KOPT-K1 (cell line): Measurements from ENCODE around the gene ARID3A.

Experiments used
- H3K27ac ChIP-seq: fragments of 200-600 bp; sonication (generic); 2 replicates; pipeline ENCODE4 v1.5.1; 2016; ENCODE audit warnings: antibody characterized with exemption, mild to moderate bottlenecking, low read depth, low read length; ENCODE audit not compliant: poor library complexity, severe bottlenecking
- H3K36me3 ChIP-seq: fragments of 200-600 bp; sonication (generic); 2 replicates; pipeline ENCODE4 v1.5.1; 2017; ENCODE audit warnings: antibody characterized with exemption, mild to moderate bottlenecking, low read length, moderate library complexity; ENCODE audit not compliant: insufficient read depth
- H3K9me3 ChIP-seq: fragments of 200-600 bp; sonication (generic); 2 replicates; pipeline ENCODE4 v1.5.1; 2017; ENCODE audit warnings: antibody characterized with exemption, low read length, mild to moderate bottlenecking; ENCODE audit not compliant: insufficient read depth, poor library complexity, severe bottlenecking

Gene ARID3A

DNA sequence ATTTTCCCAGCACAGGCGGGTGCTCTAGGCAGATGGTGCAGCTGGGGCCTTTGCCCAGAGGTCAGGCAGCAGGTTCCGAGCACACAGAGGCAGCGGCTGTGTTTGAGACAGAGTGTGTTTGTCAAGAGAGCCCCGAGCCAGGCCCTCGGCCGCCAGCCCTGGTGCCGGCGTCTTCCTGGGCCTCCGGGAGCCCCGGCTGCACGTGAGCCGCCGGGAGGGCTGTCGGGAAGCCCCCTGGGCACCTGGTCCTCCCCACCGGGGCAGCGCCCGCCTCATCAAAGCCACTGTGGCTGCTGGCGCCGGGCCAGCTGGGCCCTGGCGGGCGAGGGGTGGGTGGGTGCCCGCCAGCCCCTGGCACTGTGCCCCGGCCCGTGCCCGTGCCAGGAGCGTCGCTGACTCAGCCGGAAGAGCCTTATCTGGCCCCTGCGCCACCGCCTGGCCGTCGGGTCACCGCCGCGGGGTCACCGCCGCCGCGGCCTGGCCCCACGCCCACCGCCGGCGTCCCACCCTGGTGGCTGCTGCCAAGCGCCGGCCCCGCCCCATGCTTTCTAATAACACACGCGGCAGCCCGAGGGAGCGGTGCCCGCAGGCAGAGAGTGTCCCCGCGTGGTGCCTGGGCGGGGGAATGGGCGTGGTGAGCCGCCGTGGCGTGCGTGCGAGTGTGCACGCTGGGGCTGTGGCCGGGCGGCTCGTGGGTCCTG is 14.9 kb downstream of the ARID3A start:
- Histone ChIP-seq H3K36me3 (no peaks in the 10 kb centered on the region), H3K9me3 (no peaks in the 10 kb centered on the region), H3K27ac (no peak overlapping the region)

DNA sequence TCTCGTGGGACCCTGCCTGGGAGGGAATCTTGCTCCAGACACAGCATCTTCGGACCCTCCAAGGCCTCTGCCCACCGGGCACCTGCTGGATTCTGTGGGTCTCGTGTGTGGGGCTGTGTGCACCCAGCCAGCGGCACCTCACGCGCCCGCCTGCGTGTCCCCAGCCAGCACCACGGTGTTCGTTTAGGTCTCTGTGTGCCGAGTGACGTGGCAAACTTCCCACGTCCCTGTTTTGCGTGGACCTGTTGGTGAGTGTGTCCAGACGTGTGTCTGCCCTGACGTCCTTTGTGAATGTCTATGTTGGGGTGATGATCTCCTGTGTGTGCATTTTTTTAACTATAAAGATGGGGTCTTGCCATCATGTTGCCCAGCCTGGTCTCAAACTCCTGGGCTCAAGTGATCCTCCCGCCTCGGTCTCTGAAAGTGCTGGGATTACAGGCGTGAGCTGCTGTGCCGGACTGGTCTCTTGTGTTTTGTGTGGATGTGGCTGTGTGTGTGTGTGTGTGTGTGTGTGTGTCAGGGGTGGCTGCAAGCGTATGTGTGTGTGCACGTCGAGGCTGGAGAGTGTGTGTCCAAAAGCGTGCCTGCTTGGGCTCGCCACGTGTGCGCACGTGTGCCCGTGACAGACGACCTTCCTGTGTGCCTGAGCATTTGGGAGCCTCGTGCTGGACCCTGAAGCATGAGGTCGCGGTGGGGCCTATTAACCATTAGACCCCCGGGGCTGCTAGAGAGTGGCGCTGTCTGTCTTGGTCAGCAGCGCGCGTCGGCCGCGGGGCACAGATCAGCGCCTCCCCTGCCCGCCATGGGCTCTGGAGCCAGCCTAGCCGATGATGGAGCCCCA is 15.7 kb downstream of the ARID3A start:
- Histone ChIP-seq H3K36me3 (no peaks in the 10 kb centered on the region), H3K9me3 (no peaks in the 10 kb centered on the region), H3K27ac (no peak overlapping the region)

DNA sequence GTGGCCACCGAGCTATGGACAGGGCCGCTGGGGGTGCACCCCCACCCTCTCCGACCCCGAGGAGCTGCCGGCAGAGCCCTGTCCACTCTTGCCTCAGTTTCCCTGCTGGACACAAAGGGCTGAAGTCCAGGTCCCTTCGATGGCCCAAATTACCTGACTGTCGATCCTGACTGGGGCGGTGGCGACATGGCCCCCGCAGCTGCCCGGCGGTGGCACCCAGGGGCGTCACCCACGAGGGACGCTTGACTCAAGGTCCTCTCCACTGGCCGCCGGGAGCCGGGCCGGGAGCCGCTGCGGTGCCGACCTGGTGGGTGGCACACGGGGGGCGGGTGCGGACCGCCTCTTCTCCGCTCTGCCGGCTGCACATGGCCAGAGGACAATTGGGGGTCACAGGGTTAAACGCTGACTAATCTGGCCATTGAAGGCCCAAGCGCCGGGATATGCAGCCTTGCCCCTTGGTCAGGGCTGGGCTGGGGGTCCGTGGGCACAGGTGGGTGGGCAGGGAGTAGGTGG is 16.4 kb downstream of the ARID3A start:
- Histone ChIP-seq H3K27ac (no peak overlapping the region), H3K36me3 (no peaks in the 10 kb centered on the region), H3K9me3 (no peaks in the 10 kb centered on the region)

DNA sequence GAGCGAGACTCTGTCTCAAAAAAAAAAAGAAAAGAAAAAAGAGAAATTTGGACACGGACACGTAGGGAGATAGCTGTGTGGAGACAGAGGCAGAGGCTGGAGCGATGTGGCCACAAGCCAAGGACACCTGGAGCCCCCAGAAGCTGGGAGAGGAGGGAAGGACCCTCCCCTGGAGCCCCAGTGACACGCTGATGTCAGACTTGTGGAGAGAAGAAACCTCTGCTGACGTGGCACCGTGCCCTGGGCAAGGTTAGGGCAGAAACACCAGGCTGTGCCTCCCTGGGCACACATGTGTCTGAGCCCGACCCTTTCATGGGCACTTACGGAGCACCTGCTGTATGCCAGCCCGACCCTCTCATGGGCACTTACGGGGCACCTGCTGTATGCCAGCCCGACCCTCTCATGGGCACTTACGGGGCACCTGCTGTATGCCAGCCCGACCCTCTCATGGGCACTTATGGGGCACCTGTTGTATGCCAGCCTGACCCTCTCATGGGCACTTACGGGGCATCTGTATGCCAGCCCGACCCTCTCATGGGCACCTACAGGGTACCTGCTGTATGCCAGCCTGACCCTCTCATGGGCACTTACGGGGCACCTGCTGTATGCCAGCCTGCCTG is 17.8 kb downstream of the ARID3A start:
- Histone ChIP-seq H3K27ac (no peak overlapping the region), H3K36me3 (no peaks in the 10 kb centered on the region), H3K9me3 (no peaks in the 10 kb centered on the region)

DNA sequence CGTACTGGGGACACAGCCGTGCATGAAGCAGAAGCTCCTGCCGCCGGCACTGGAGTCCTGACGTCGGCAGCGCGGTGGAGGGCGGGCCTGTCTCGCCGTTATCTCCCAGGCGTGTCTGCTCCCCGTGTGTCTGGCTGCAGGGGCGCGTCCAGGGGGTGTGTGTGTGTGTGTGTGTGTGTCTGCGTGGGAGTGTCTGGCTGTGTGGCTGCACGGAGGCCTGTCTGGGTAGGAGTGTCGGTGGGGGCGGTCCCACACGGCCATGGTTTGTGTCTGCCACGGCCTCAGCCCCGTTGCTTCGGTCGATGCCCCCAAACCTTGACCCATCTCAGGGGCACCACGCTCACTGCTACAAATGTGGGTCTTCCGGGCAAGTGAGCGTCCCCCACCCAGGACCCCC is 18.3 kb downstream of the ARID3A start:
- no peaks in the 10 kb centered on the region for H3K36me3 ChIP-seq
- H3K27ac ChIP-seq = no peak overlapping the region
- H3K9me3 ChIP-seq = no peaks in the 10 kb centered on the region

DNA sequence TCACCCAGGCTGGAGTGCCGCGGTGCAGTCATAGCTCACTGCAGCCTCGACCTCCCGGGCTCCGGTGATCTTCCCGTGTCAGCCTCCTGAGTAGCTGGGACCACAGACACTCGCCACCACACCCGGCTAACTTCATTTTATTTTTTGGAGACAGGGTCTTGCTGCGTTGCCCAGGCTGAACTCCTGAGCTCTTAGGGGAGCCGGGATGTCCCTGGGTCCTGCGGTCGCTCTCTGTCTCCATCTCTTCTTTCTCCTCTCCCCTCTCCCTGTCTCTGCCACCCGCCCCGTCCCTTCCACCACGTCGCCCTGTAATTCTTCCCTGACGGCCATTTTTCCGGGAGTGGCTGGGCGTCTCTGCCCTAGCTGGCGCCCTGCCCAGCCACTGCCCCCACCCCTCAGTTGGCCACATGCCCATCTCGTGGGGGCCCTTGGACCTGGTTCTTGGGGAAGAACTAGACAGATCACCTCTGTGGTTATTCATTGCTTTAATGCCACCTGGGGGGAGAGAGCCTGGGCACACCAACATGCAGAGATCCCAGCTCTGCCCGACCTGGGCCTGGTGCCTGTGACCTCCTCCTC is 18.9 kb downstream of the ARID3A start:
- H3K9me3 ChIP-seq = no peaks in the 10 kb centered on the region
- no peaks in the 10 kb centered on the region for H3K36me3 ChIP-seq
- H3K27ac ChIP-seq = no peak overlapping the region

DNA sequence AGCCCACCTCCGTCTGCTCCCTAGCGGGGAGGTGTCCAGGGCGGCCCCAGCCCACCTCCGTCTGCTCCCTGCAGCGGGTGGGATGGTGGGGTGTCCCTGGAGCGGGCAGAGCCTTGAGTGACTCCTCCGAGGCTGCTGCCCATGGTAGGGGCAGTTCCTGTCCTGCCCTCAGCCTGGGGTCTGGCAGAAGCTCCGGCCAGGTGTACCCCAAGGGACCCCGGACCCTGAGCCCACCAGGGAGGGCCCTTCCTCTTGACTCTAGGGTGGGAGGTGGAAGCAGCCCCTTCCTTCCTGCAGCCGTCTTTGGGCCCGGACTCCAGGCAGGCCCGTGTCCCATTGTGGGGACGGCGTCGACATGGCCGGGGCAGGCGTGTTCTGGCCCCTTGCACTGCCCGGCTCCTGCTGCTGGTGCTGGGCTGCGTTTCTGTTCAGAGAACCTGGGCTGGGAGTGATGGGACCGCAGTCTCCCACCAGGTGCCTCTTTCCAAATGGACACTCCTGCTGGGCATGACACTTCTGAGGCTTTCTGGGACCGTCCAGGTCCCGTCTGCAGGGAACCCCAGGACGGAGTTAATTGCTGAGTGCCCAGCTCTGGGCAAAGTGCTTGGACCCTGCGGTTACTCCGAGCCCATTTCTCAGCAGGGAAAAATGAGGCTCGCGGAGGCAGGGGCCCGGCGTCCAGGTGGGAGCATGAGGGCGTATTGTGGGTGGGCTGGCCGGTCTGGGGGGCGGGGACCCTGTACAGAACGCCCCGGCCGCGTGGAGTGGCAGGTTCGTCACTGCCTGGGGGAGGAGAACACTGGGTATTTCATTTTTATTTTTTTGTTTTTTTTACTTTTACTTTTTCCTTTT is 19.8 kb downstream of the ARID3A start:
- H3K36me3 ChIP-seq = no peaks in the 10 kb centered on the region
- no peaks in the 10 kb centered on the region for H3K9me3 ChIP-seq
- no peak overlapping the region for H3K27ac ChIP-seq

DNA sequence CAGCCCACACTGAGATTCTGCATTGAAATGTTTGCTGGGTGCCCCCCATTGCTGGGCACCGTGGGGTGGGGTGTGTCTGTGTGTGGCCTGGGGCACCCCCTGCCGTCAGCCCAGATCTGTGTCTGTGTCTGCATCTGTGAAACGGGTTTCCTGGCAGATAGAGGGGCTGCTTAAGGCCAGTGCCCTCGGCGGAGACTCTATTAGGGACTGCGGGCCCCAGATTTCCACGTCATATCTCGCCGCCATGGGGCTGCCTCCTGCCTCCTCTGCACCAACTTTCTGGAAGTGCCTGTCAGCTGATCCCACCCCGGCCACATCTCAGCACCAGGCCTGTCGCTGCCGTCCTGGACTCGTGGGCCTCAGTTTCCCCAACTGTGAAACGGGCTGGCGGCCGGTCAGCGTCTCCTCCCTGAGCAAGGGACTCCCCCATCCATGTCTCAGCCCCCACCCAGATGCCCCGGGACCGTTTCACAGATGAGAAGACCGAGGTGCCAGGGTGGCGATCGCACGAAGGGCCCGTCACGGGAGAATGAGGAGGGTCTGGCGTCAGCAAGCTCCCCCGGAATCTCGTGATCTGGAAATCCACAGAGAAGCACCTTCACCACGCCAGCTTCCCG is 21.4 kb downstream of the ARID3A start:
- Histone ChIP-seq H3K36me3 (no peaks in the 10 kb centered on the region), H3K27ac (no peak overlapping the region), H3K9me3 (no peaks in the 10 kb centered on the region)

DNA sequence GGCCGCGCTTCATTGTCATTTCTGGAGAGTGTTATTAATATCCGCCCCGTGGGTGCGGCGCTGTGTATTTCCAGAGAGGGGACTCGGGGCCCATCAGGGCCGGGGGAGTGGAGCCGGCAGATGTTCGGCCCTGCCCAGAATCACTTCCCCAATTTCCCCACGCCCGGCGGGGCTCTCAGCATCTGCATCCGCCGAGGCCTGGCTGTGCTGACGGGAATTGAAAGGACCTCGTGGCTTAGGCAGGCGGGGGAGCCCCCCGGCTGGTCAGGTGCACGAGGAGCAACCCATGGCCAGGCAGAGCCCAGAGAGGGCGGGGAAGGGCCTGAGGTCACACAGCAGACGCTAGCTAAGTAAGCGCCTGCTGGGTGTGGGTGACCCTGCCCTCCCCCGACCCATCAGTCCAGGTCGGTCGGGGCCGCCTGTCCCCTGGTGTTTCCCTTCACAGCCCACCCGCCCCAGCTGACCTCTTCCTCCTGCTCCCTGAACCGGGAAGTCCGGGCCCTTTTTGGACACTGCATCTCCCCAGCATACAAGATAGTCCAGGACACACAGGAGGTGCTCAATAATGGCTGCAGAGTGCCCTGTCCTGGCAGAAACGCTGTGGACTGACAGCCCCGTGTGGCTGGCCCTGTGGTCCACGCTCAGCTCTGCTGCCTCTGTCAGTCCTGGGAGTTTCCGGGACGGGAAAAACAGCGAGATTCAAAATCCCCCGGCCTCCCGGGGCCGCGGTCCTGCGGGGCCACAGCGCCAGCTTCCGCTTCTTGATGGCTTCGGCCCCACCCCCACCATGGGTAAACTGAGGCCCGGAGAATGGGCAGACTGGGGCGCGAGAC is 22.1 kb downstream of the ARID3A start:
- Histone ChIP-seq H3K9me3 (no peaks in the 10 kb centered on the region), H3K36me3 (no peaks in the 10 kb centered on the region), H3K27ac (no peak overlapping the region)

DNA sequence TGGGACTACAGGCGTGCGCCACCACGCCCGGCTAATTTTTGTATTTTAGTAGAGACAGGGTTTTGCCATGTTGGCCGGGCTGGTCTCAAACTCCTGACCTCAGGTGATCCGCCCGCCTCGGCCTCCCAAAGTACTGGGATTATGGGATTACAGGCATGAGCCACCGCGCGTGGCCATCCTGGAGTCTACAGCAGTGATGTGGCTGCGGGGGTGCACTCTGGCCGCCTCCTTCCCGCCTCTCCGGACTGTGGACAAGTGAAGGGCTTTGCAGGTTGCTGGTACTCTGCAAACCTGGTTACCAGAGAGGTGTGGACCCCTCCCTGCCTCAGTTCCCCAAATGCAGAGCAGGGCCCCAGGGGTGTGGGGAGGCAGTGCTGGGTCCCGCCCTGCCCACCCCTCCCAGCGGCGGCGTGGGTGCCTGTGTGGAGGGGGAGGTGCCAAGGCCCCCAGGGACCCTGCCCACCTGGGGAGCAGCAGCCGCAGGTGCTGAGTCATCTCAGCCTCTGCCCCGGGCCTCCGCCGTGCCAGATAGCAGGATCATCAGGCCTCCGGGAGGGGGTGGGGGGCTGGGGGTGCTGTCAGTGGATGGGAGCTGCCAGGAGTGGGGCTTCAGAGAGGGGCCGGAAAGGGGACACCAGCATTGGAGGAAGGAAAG is 23.1 kb downstream of the ARID3A start:
- Histone ChIP-seq H3K9me3 (no peaks in the 10 kb centered on the region), H3K36me3 (no peaks in the 10 kb centered on the region), H3K27ac (no peak overlapping the region)

DNA sequence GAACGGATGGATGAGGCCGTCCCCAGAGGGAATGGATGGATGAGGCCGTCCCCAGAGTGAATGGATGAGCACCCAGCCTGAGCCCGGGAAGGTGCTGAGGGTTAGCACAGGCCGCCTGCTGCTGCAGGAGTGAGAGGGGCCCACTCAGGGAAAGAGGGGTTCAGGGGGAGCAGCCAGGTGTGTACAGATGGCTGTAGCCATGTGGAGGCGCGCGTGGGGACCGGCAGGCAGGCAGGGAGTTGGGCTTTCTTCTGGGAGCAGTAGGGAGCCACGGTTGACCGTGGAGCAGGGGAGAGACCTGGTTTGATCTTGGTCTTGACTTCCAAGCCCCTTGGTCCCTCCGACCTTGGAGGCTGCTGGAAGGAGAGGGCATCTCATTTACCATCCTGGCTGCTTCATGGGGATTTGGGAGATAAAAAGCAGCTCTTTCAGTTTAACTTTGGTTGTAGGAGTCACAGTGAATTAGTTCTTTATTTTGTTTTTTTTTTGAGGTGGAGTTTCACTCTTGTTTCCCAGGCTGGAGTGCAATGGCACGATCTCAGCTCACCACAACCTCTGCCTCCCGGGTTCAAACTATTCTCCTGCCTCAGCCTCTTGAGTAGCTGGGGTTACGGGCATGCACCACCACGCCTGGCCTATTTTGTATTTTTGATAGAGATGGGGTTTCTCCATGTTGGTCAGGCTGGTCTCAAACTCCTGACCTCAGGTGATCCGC is 24.7 kb downstream of the ARID3A start:
- no peaks in the 10 kb centered on the region for H3K9me3 ChIP-seq
- H3K36me3 ChIP-seq = no peaks in the 10 kb centered on the region
- no peak overlapping the region for H3K27ac ChIP-seq

DNA sequence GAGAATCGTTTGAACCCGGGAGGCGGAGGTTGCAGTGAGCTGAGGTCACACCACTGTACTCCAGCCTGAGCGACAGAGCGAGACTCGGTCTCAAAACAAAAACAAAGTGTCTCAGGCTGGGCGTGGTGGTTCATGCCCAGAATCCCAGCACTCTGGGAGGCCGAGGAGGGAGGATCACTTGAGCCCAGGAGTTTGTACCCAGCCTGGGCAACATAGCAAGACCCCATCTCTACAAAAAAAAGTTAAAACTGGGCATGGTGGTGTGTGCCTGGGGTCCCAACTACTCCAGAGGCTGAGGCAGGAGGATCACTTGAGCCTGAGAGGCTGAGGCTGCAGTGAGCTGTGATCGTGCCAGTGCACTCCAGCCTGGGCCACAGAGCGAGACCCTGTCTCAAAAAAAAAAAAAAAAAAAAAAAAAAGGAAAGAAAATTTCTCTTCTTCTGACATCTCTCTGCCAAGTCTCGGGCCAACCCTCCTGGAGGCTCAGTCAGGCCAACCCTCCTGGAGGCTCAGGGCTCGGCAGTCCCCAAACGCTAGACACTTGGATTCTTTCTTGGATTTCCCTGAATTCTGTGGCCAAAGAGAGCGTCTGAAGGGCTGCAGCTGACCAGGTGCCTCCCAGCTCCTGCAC is 26.3 kb downstream of the ARID3A start:
- Histone ChIP-seq H3K9me3 (no peaks in the 10 kb centered on the region), H3K36me3 (no peaks in the 10 kb centered on the region), H3K27ac (peak overlapping the region; percentile 58)
